Stimulated activated CD8-positive, alpha-beta memory T cell treated with anti-CD3 and anti-CD28 coated beads, Interleukin-4, amount 100 ng/mL, for 4 hours (primary cell): Measurements from ENCODE around the gene CD300A.

Experiments used
- DNase-seq, 2 donors: peaks; one replicate each; pipeline ENCODE4 v3.0.0-alpha.2; 2020; ENCODE audit warnings: low read depth in 2 of 2, low spot score in 1 of 2

CD300A gene

DNA sequence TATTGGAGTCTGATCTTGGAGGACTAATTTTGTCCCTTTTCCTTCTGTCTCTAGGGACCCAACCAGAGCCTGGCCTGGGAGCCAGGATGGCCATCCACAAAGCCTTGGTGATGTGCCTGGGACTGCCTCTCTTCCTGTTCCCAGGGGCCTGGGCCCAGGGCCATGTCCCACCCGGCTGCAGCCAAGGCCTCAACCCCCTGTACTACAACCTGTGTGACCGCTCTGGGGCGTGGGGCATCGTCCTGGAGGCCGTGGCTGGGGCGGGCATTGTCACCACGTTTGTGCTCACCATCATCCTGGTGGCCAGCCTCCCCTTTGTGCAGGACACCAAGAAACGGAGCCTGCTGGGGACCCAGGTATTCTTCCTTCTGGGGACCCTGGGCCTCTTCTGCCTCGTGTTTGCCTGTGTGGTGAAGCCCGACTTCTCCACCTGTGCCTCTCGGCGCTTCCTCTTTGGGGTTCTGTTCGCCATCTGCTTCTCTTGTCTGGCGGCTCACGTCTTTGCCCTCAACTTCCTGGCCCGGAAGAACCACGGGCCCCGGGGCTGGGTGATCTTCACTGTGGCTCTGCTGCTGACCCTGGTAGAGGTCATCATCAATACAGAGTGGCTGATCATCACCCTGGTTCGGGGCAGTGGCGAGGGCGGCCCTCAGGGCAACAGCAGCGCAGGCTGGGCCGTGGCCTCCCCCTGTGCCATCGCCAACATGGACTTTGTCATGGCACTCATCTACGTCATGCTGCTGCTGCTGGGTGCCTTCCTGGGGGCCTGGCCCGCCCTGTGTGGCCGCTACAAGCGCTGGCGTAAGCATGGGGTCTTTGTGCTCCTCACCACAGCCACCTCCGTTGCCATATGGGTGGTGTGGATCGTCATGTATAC lies 26.5 kb upstream of the CD300A start:
- DNase-seq, result no peak

DNA sequence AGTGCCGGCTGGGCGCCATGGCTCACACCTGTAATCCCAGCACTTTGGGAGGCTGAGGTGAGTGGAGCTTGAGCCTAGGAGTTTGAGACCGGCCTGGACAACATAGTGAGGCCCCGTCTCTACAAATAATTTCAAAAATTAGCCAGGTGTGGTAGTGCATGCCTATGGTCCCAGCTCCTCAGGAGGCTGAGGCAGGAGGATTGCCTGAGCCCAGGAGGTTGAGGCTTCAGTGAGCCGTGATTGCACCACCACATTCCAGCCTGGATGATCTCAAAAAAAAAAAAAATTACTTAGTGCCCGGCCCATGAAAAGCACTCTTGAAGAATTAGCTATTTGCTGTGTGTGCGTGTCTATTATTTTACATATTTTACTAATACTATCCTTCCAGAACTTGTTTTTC lies 24.9 kb upstream of the CD300A start:
- no peak for DNase-seq

DNA sequence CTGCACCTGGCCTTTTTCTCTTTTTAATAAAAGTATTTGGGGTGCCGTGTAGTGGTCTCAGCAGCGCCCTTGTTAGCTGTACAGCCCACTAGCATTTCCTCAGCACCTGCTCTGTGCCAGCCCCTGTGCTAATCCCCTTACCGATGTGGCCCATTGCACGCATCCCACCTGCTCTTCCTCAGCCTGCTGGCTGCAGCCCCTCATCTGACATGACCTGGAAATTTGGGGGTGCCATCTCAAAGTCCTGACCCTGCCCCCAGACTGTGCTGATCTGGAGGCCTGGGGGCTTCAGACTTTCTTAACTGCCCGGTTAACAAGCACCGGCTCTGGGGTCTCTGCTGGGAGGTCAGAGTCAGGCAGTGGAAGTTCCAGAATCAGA lies 24.2 kb upstream of the CD300A start:
- DNase-seq, result no peak

DNA sequence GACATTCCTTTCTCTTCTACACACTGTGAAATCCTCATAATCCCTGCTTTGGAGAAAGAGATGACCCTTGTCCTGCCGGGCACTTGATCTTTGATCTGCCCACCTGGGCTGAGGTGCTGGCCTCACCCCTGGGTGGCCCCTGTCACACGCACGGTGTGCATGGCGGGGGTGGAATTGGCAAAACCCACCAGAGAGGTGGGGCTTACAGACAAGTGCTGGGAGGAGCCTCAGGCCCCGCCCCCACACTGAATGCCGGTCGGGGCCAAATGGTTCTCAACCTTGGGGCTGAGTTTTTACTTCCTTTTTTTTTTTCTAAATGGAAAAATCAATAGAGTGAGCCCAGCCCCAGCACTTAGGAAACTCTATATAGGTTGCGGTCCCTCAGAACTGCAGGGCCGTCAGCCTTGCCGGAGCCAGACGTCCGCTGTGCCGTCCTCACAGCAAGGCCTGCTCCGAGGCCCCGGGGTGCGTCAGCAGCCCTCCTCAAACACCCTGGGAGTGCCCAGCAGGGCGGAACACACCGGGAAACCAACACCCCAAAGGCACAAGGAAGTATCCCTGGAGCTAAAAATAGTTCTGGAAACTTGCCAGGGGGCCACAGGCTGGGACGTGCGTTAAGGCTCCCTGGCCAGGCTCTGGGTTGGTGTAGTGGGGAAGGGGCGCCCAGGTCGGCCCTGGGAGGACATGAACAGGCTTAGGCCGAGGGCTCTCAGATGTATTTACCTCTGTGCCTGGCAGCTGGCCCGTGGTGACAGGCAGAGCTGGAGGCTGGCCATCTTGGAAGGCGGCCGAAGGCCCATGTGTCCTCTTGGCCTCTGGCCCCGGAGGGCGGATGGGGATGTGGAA lies 23.5 kb upstream of the CD300A start:
- no peak for DNase-seq

DNA sequence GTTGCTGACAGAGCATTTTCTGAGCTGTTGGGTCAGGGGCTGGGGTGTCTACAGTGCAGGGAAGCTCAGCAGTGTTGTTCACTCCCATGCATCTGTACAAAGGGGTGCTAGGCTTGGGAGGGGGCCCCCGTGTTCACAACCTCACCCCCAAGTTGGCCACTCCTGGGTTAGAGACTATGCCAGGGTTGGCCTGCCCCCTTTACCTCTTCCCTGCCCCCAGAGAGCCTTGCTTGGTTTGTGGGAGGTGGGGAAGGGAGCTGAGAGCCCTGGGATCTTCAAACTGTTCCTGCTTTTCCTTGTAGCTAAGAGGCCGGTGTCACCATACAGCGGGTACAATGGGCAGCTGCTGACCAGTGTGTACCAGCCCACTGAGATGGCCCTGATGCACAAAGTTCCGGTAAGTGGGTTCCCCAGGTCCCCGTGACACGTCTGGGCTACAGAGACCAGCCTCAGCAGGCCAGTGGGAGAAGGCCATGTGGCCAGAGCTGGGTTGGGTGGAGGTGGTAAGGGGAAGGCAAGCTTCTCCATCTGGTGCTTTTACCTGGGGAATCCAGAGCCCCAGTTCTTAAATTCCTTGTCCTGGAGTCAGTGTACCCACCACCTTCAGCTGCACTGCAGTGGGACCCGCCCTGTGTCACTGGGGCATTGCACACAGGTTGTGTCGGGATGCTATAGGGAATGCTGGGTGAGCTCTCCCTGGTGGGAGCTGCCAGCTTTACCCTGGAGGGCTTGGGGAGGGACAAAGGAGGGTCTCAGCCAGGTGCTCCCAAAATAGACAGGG lies 22.7 kb upstream of the CD300A start:
- no peak for DNase-seq

DNA sequence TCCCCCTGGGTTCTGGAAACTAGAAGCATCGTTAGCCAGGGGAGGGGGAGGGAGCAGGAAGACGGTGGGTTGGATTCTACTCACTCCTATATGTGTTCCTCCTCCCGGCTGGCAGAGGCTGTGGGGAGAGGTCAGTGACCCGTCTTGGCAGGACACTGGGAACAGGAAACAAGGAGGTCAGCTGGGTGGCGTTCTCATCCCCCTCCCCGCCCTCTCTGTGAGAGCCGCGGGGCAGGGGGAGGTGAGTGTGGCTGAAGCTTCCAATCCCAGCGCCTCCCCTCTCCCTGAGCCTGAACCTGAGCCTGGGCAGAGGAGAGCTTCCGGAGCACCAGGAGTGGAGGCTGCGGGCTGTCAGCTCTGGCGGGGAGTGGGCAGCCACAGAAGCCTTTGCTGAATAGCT lies 22.0 kb upstream of the CD300A start:
- DNase-seq, result no peak

DNA sequence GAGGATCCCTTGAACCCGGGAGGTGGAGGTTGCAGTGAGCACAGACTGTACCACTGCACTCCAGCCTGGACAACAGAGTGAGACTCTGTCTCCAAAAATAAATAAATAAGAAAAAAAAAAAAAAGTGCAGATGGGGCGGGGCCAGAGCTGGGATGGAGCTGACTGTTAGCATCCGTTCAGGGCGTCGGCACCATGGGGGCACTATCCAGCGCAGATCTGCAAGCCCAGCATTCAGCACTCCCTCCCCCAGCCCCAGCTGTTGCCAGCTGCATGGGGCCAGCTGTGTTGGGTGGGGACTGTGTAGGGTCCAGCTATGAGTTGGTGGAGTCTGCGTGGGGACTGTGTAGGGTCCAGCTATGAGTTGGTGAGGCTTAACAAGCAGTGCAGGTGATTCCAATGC lies 21.3 kb upstream of the CD300A start:
- DNase-seq, result no peak

DNA sequence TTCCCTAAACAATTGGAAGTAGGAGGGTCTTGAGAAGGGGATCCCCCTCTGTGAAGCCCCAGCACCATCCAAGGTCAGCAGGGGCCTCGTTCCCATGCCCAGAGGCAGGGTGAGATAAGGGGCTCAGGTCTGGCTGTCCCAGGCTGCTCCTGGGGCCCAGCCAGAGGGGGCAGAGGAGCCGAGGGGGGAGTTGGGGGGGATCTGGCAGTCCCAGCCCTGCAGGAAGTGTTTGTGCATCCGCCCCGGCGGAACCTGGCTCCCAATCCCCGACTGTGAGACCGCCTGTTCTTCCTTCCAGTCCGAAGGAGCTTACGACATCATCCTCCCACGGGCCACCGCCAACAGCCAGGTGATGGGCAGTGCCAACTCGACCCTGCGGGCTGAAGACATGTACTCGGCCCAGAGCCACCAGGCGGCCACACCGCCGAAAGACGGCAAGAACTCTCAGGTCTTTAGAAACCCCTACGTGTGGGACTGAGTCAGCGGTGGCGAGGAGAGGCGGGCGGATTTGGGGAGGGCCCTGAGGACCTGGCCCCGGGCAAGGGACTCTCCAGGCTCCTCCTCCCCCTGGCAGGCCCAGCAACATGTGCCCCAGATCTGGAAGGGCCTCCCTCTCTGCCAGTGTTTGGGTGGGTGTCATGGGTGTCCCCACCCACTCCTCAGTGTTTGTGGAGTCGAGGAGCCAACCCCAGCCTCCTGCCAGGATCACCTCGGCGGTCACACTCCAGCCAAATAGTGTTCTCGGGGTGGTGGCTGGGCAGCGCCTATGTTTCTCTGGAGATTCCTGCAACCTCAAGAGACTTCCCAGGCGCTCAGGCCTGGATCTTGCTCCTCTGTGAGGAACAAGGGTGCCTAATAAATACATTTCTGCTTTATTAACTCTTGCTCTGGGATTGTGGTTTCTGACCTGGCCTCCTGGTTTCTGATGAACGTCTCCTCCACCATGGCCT lies 19.6 kb upstream of the CD300A start:
- DNase-seq, result no peak

DNA sequence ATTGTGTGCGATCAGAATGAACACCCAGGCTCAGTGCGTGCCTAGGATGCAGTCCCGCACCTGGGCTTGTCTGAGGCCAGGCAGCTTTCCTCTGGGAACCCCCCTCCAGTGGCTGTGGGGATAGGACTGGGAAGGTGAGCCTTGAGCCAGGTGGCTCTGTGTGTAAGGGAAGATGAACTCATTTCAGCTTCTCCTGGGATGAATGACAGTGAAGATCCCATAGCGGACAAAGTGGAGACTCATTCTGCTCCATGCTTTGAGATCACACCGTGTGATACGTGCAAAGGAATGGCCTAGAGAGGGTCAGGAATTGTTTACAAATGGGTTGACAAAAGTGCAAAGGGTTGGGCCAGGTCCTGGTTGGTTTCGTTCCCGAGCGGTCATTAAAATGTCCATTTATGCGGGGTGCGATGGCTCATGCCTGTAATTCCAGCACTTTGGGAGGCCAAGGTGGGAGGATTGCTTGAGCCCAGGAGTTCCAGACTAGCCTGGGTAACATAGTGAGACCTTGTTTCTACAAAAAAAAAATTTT lies 18.7 kb upstream of the CD300A start:
- DNase-seq, result no peak

DNA sequence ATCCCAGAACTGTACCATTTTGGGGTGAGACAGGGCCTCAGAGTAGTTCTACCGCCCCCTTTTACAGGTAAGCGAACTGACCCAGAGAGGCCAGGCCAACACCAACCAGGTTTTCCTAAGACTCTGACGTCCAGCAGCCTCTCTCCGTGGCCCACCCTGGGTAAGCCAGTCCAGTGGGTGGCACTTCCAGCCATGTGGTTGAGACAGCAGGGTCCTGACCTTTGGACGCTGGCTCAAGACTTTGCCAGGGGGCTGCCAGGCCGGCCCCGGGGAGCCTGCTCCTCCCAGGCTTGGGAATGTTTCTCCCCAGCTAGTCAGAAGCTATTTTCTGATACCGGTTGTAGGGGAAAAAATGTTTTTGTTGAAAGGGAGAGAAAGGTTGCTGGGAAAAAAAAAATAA lies 17.7 kb upstream of the CD300A start:
- DNase-seq, result no peak

DNA sequence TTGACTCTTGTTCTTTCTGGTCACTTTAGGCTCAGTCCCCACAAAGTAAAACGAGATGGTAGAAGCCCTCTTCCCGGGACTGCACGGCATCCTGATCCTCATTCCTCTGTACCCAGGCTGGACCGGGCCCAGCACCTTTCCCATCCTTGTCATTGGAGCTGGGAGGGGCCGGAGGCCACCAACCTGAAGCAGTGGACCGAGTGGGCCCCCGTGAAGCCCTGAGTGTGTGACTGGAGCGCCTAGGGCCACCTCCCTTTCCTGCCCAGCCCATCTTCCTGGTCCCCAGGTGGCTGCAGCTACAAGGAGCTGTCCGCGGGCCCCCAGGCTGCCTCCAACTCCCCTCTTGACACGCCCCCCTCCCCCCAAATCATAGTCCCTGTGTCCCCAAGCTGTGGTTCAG lies 17.1 kb upstream of the CD300A start:
- DNase-seq, result no peak

DNA sequence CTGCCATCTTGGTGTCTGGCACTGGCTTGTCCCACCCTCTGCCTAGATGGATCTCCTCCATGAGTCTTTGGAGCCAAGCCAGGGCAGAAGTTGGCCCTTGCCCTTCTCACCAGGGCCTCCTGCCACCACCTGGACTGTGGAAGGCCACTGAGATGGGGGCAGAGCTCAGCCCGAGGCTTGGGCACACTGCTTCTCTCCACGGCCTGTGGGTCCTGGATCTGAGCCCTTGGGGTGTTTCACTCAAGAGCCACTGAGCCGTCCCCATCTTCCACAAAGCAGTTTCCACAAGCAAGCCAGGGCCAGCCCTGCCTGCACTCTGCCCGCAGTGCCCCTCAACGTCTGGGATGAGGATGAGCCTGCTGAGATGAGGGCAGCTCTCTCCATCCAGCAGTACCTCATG lies 16.7 kb upstream of the CD300A start:
- no peak for DNase-seq

DNA sequence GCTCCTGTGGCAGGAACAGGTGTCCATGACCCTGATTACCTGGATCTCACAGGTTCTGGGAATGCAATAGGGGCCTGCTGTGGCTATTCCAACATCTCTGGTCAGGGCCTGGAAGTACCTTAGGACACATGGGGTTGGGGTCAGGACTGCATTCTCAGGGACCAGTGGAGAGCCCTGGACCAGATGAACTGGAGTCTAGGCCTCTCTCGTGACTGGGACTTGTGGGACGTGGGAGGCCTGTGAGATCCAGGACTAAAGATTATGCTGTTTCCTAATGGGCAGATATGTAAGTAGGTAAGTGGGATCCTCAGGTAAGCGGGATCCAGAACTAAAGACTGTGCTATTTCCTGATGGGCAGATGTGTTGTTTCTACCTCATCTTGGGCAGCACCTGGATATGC lies 16.2 kb upstream of the CD300A start:
- no peak for DNase-seq

DNA sequence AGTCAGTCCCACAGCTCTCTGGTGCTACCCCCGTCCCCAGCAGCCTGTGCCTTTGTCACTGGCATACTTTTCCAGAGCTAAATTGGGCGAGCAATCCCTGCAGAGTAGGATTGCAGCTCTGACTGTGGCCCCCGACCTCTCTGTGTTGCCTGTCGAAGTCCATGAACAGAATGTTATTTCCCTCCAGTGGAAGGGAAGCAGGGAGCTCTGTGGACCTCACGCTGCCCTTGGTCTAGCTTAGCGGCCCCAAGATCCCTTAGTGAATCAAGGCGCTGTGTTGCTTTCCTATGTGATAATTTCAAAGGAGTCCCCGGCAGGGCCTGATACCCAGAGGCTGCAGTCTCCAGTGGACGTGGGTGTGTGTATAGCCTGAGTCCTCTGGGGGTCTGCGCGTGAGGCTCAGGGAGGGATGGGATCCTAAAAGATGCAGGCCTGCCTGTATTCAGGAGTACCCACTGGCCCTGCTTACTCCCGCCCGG lies 15.5 kb upstream of the CD300A start:
- DNase-seq, result no peak

DNA sequence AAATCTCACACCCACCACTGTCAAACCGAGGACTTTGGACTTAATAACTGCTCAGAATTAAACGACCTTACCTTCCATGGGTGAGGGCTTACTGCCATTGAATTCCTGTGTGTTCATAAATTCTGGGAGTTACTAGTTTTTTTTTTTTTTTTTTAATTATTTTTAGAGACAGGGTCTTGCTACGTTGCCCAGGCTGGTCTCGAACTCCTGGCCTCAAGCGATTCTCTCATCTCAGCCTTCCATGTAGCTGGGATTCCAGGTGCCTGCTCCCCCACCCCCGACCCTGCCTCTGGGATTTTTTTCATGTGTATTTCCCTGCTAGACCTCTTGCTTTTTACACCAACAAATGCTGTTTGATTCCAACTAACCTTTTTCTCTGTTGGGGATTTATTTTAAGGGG lies 14.9 kb upstream of the CD300A start:
- no peak for DNase-seq

DNA sequence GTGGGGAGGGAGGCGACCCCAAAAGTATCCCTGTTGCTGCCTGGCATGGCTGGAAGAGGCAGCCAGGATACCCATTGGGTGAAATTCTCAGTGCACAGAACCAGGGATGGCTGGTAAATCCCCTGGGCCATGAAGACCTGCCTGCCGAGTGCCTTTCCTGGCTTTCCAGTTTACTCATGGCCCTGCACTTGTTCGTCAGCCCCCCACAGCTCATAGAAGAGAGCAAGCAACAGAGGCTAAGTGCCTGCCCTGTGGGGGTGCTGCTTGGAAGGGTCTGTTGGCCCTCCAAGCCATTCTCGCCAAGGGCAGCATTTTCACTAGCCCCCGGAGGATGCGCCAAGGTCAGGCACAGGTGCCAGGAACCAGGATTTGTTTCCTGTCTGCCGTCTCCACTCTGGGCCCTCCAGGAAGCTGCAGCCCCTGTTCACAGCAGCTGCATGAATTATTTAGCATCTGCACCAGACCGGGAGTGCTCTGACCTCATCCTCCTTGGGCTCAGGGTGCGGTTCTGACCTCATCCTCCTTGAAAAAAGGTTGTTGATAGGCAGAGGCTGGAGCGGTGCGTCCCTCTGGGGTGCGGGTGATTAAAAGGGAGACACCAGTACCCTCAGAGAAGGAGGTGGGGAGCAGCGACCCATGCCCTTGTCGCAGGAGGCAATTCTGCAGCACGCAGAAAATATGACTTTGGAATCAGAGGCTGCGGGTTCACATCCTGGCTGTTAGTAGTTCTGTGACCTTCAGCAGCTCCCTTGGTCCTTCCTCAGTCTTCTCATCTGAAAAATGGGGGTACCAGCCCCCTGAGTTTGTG lies 14.2 kb upstream of the CD300A start:
- DNase-seq, result no peak

DNA sequence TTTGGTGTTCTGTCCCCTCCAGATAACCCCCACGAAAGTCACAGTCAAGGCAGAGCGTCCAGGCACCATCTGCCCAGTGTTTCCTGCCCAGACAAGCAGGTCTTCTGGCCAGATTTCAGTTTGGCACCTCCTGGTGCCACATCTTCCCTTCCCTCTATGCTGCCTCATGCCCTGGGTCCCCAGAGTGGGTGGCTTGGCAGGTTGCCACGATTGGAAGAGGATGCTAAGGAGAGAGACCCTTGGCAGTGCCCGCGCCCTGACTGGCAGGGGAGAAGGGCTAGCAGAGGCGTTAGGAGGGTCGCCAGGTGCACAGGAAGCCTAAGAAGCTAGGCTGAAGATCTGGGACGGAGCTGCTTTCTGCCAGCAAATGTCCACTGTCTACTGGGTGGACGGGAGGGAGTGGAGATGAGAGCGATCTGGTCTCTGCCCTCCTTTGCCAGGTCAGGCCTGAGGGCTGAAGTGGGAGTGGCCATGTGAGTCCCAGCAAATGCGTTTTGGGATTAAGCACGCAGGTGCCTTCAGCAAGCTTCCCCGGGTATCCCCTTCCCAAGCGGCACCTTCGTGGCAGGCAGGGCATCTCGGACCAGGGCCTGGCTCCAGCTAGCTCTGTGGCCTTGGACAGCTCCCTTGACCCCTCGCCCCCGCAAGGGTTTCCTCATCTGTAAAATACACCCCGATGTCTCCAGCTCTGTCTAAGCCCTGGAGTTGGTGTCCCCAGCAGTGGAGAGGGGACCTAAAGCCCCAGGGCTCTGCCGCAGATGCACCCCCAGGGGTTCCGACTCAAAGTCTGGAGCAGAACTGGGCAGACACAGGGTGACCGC lies 13.4 kb upstream of the CD300A start:
- no peak for DNase-seq

DNA sequence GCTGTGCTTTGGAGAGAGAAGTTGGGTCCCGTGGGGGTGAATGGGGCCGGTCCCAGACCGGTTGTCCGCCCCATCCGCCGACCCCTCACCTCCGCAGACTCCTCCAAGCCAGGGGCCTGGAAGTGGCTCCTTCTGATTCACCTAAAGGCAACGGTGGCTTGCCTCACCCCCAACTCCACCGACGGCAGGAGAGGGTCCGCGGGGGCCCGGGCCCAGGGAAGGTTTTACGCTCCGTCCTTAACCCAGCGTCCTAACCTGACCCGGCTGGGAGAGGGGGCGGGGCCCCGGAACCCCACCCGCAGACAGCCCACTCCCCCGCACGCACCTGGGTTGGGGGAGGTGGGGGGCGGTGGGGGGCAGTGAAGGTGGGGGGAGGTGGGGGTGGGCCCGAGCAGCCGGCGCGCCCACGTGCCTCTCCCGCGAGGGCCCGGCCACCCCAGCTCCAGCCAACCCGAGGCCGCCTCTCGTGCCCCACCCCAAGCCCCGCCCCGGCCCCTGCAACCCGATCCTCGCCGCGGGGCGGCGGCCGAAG lies 12.7 kb upstream of the CD300A start:
- DNase-seq, result no peak
